NB4 (cell line): ENCODE measurements around the gene ARCN1.

Experiments used
- CTCF ChIP-seq: IDR thresholded peaks from one replicate; pipeline ENCODE4 v1.5.1; 2012; ENCODE audit warnings: low read depth, low read length
- POLR2A ChIP-seq: IDR thresholded peaks from 2 replicates; pipeline ENCODE4 v1.6.1; 2011; ENCODE audit warnings: mild to moderate bottlenecking; ENCODE audit not compliant: insufficient read length; ENCODE audit errors: extremely low read depth

GRCh38 chr11:118524757-118525470, 47.3 kb upstream of the ARCN1 start:
- no peak for TF ChIP-seq CTCF
- no peak for TF ChIP-seq POLR2A
